PC-9 (cell line): Measurements from ENCODE around the gene TAS2R41. TPM values are rescaled to one million over a fixed set of nuclear protein-coding genes. Genes with fewer than 3 reads are reported as not detected.

ENCODE experiments used
- BruUV-seq: library from RNA; stranded (reverse); fragments of 400-500 nt; replicated peaks from 2 replicates; lab custom pipeline; 2021; lab: Mats Ljungman, UMichigan
- CTCF ChIA-PET: fragments of 300-600 bp; sonication (Branson Sonifier 250); formaldehyde crosslinking; loops from one replicate; lab custom pipeline; 2022; ENCODE audit warnings: antibody characterized with exemption; lab: Charles Lee
- POLR2A ChIA-PET: fragments of 300-600 bp; sonication (Branson Sonifier 250); formaldehyde crosslinking; loops from one replicate; lab custom pipeline; 2022; ENCODE audit warnings: antibody characterized with exemption; ENCODE audit not compliant: unreplicated experiment; lab: Charles Lee
- DNase-seq, 2 experiments: peaks; one replicate each; pipeline versions ENCODE4 v3.0.0 to v3.0.0-alpha.2; 2015 to 2022; ENCODE audit warnings: mixed read lengths in 1 of 2
- H2AFZ ChIP-seq: fragments of 200-600 bp; sonication (generic); 2 replicates; pipeline ENCODE4 v1.8.1; 2017; ENCODE audit warnings: antibody characterized with exemption
- H3F3A ChIP-seq: fragments of 200-600 bp; sonication (generic); 2 replicates; pipeline ENCODE4 v1.8.1; 2017; ENCODE audit warnings: antibody characterized with exemption, mild to moderate bottlenecking, low read depth; ENCODE audit not compliant: insufficient read depth
- H3K27ac ChIP-seq: fragments of 200-600 bp; sonication (generic); 2 replicates; pipeline ENCODE4 v1.6.1; 2016; ENCODE audit warnings: mixed run types
- H3K27me3 ChIP-seq: fragments of 200-600 bp; sonication (generic); 2 replicates; pipeline ENCODE4 v1.6.1; 2016; ENCODE audit warnings: low read depth, mixed run types; ENCODE audit not compliant: insufficient read depth
- H3K36me3 ChIP-seq: fragments of 200-600 bp; sonication (generic); 2 replicates; pipeline ENCODE4 v1.6.1; 2016; ENCODE audit warnings: low read depth, mixed run types
- H3K4me1 ChIP-seq: fragments of 200-600 bp; sonication (generic); replicated peaks from 2 replicates; pipeline ENCODE4 v1.6.1; 2016; ENCODE audit warnings: mixed run types; ENCODE audit not compliant: insufficient read depth
- H3K4me2 ChIP-seq: fragments of 200-600 bp; sonication (generic); 2 replicates; pipeline ENCODE4 v1.6.1; 2017; ENCODE audit warnings: mixed run types
- H3K4me3 ChIP-seq: fragments of 200-600 bp; sonication (generic); 2 replicates; pipeline ENCODE4 v1.6.1; 2016; ENCODE audit warnings: mixed run types
- H3K79me2 ChIP-seq: fragments of 200-600 bp; sonication (generic); 2 replicates; pipeline ENCODE4 v1.6.1; 2017; ENCODE audit warnings: low read depth, mixed run types
- H3K9me2 ChIP-seq: fragments of 200-600 bp; sonication (generic); 2 replicates; pipeline ENCODE4 v1.8.1; 2017; ENCODE audit warnings: mild to moderate bottlenecking; ENCODE audit not compliant: insufficient read depth
- H3K9me3 ChIP-seq: fragments of 200-600 bp; sonication (generic); 2 replicates; pipeline ENCODE4 v1.8.1; 2016; ENCODE audit warnings: low read depth; ENCODE audit not compliant: insufficient read depth
- H4K20me1 ChIP-seq: fragments of 200-600 bp; sonication (generic); 2 replicates; pipeline ENCODE4 v1.8.1; 2017; ENCODE audit not compliant: insufficient read depth
- EZH2 ChIP-seq: fragments of 200-600 bp; sonication (generic); IDR thresholded peaks from 2 replicates; pipeline ENCODE4 v1.8.0; 2017; ENCODE audit warnings: antibody characterized with exemption, low read depth
- intact Hi-C: fragments of 100-400 bp; cut with micrococcal nuclease; formaldehyde crosslinking; loops from one replicate; pipeline ENCODE4 v1.10.0; 2022; ENCODE audit not compliant: unreplicated experiment
- total RNA-seq: library from RNA; stranded (reverse); gene quantifications from 2 replicates; pipeline ENCODE4 v1.2.3, GENCODE V29; 2021
- TF ChIP-seq, protein P1 (sequence below): fragments of 200-600 bp; sonication (generic); conservative IDR thresholded peaks from 2 replicates; pipeline ENCODE4 v1.6.1; 2017; ENCODE audit warnings: mixed run types, antibody characterized with exemption, mild to moderate bottlenecking, moderate library complexity

The TAS2R41 gene
- total RNA-seq, 1 experiment from 2014 or later, result not detected

- intact Hi-C loops, result no loop called here
- Histone ChIP-seq H3K9me2 (0 out of 2 replicates have a peak, but pooled peaks cover 3% of the 10 kb centered on the region), H4K20me1 (no peaks in the 10 kb centered on the region), H3K9me3 (no peaks in the 10 kb centered on the region), H3K4me1 (peaks cover 12% of the 10 kb centered on the region), H3F3A (no peaks in the 10 kb centered on the region), H2AFZ (no peak overlapping the region), H3K27ac (no peak overlapping the region), H3K4me2 (no peak overlapping the region), H3K36me3 (no peaks in the 10 kb centered on the region), H3K4me3 (no peak overlapping the region), H3K79me2 (no peaks in the 10 kb centered on the region), H3K27me3 (no peaks in the 10 kb centered on the region)
- ChIA-PET CTCF (interaction anchor here (0.5 kb wide), 1 partner anchor 429 kb away, joined by 9 read pairs; no protein-coding TSS in a partner anchor), POLR2A (interaction anchor here (0.6 kb wide), 1 partner anchor 560 kb away, joined by 3 read pairs; no protein-coding TSS in a partner anchor)
- BruUV-seq, result no TSS peak
- DNase-seq, result no peak
- TF ChIP-seq, protein P1, sequence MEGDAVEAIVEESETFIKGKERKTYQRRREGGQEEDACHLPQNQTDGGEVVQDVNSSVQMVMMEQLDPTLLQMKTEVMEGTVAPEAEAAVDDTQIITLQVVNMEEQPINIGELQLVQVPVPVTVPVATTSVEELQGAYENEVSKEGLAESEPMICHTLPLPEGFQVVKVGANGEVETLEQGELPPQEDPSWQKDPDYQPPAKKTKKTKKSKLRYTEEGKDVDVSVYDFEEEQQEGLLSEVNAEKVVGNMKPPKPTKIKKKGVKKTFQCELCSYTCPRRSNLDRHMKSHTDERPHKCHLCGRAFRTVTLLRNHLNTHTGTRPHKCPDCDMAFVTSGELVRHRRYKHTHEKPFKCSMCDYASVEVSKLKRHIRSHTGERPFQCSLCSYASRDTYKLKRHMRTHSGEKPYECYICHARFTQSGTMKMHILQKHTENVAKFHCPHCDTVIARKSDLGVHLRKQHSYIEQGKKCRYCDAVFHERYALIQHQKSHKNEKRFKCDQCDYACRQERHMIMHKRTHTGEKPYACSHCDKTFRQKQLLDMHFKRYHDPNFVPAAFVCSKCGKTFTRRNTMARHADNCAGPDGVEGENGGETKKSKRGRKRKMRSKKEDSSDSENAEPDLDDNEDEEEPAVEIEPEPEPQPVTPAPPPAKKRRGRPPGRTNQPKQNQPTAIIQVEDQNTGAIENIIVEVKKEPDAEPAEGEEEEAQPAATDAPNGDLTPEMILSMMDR, result no peak
- no peak for TF ChIP-seq EZH2
Measured at GRCh38 chr7:143454091-143454680, 23.5 kb upstream of the TAS2R41 start.

DNA sequence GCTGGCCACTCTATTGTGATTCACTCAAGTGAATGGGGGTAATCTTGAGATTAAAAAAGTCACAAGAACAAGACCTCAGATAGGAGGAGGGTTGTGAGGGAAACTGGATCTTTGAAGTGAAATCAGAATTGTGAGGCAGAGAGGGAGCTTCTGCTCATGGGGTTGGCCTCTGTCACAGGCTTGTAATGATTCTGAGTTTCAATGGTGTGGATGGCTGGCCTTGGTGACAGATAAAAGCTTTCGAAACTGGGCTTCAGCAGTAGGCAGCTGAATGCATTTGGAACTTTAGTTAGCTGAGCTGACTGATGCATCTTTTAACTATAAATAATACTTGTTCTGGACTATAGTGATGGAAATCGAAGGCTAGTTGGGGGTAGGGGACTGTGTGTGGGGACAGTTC lies 22.2 kb upstream of the TAS2R41 start:
- BruUV-seq, result no TSS peak
- no peaks in the 10 kb centered on the region for H3K27me3 ChIP-seq
- H4K20me1 ChIP-seq, result no peaks in the 10 kb centered on the region
- H3K27ac ChIP-seq, result no peak overlapping the region
- H3K4me1 ChIP-seq, result peaks cover 12% of the 10 kb centered on the region
- no peak overlapping the region for H2AFZ ChIP-seq
- no peaks in the 10 kb centered on the region for H3K79me2 ChIP-seq
- 0 out of 2 replicates have a peak, but pooled peaks cover 3% of the 10 kb centered on the region for H3K9me2 ChIP-seq
- no peak overlapping the region for H3K4me2 ChIP-seq
- H3K9me3 ChIP-seq, result no peaks in the 10 kb centered on the region
- DNase-seq, result no peak
- no peaks in the 10 kb centered on the region for H3F3A ChIP-seq
- no peak for TF ChIP-seq EZH2
- TF ChIP-seq, protein P1, result no peak
- intact Hi-C loops, result loop anchor here (5.0 kb wide), 1 partner anchor 38 kb away; no protein-coding TSS in a partner anchor
- ChIA-PET POLR2A (no interaction called here), CTCF (no interaction called here)
- no peaks in the 10 kb centered on the region for H3K36me3 ChIP-seq
- no peak overlapping the region for H3K4me3 ChIP-seq

- Histone ChIP-seq H3K27ac (no peak overlapping the region), H3K9me2 (0 out of 2 replicates have a peak, but pooled peaks cover 3% of the 10 kb centered on the region), H3K36me3 (no peaks in the 10 kb centered on the region), H3K27me3 (no peaks in the 10 kb centered on the region), H3K9me3 (no peaks in the 10 kb centered on the region), H4K20me1 (no peaks in the 10 kb centered on the region), H3K4me2 (no peak overlapping the region), H3K79me2 (no peaks in the 10 kb centered on the region), H2AFZ (no peak overlapping the region), H3F3A (no peaks in the 10 kb centered on the region), H3K4me3 (no peak overlapping the region), H3K4me1 (peaks cover 12% of the 10 kb centered on the region)
- no peak for TF ChIP-seq EZH2
- TF ChIP-seq, protein P1, result no peak
- POLR2A ChIA-PET, result no interaction called here
- intact Hi-C loops, result loop anchor here (5.0 kb wide), 1 partner anchor 39 kb away; no protein-coding TSS in a partner anchor
- CTCF ChIA-PET, result no interaction called here
- no TSS peak for BruUV-seq
- no peak for DNase-seq
Measured at GRCh38 chr7:143455942-143456341, 21.7 kb upstream of the TAS2R41 start.
